HuH-7 (cell line): Measurements from ENCODE around the gene EPHB4.
"Not testable (repeated sequence)": the region's sequence is repeated elsewhere in the genome, so short reads cannot be mapped to it uniquely, and the experiment has no call there.

ENCODE experiments used
- DNase-seq: peaks from one replicate; pipeline ENCODE4 v3.0.0; 2011; ENCODE audit warnings: low spot score

EPHB4 gene

GRCh38 chr7:100785878-100786277, 41.4 kb downstream of the EPHB4 start:
- no peak for DNase-seq

DNA sequence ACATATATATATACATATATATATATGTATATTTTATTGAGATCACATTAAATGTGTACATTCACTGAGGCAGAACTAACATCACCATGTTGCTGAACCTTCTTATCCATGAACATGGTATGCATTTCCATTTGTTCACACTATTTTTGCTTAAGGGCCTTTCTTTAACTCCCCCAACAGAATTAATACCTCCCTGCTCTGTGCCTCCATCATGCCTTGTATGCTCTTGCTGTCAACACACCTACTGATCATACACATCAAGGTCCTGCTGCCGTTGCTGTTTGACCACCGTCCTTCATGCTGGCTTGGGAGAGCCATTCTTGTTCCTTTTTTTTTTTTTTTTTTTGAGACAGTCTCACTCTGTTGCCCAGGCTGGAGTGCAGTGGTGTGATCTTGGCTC, 43.5 kb downstream of the EPHB4 start:
- no peak for DNase-seq

DNA sequence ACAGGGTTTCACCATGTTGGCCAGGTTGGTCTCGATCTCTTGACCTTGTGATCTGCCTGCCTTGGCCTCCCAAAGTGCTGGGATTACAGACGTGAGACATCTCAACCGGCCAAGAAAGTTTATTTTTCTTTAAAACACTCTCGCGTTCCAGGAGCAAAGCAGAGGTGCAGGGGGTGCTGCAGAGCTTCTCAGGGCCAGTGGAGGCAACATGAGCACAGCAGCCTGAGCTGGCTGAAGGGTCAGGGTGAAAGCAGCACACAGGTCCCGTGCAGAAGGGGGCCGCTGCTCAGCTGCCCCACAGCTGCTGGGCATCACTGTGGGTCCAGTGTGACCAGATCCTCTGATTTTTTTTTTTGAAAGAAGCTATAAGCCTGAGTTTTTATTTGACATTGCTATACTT, 46.1 kb downstream of the EPHB4 start:
- DNase-seq = no peak

GRCh38 chr7:100779359-100779758, 48.0 kb downstream of the EPHB4 start:
- no peak for DNase-seq

DNA sequence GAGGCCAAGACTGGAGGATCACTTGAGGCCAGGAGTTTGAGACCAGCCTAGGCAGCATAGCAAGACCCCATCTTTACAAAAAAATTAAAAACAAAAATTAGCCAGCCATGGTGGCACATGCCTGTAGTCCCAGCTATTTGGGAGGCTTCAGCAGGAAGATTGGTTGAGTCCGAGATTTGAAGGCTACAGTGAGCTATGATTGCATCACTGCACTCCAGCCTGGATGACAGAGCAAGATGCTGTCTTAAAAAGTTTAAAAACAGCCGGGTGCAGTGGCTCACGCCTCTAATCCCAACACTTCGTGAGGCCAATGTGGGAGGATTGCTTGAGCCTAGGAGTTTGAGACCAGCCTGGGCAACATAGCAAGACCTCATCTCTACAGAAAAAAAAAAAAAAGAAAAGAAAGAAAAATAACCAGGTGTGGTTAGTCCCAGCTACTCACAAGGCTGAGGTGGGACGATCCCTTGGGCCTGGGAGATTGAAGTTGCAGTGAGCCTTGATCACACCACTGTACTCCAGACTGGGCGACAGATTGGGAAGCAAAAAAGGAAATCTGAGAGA, 49.2 kb downstream of the EPHB4 start:
- no peak for DNase-seq

DNA sequence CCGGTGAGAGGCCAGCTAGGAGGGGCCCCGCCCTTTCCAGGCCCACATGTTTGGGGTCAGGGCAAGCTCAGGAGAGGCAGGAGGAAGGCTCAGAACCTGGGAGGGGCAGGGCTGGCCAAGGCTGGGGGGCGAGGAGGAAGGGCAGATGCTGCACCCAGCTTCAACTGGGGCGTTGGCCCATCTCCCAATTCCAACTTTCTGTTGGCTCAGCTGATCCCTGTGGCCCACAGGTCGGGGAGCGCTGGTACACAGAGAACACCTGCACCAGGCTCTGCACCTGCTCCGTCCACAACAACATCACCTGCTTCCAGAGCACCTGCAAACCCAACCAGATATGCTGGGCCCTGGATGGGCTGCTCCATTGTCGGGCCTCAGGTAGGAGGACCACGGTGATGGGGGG, 53.8 kb downstream of the EPHB4 start:
- DNase-seq = no peak

- DNase-seq = no peak
These were observed 58.5 kb downstream of the EPHB4 start for GRCh38 chr7:100768784-100769183.

DNA sequence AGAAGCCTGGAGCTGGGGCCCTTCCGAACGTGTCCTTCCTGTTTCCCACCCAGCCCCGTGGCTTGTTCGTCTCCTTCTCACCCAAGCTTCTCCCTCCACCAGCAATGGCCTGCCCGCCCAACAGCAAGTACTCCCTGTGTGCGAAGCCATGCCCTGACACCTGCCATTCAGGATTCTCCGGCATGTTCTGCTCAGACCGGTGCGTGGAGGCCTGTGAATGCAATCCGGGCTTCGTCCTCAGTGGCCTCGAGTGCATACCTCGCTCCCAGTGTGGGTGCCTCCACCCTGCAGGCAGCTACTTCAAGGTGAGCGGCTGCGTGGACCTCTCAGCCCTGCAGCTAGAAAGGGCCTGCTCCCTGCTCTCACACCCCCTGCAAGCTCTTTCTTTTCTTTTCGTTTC, 62.1 kb downstream of the EPHB4 start:
- DNase-seq = no peak

GRCh38 chr7:100764841-100765240, 62.5 kb downstream of the EPHB4 start:
- DNase-seq = no peak

GRCh38 chr7:100763556-100764140, 63.7 kb downstream of the EPHB4 start:
- no peak for DNase-seq

DNA sequence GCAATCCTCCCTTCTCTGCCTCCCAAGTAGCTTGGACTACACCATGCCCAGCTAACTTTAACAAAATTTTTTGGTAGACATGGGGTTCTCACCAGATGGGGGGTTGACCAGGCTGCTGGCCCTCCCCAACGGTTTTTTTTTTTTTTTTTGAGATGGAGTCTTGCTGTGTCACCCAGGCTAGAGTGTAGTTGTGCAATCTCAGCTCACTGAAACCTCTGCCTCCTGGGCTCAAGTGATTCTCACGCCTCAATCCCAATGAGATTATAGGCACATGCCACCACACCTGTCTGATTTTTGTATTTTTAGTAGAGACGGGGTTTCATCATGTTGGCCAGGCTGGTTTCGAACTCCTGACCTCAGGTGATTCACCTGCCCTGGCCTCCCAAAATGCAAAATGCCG, 64.5 kb downstream of the EPHB4 start:
- DNase-seq = not testable (repeated sequence)

GRCh38 chr7:100759357-100760171, 67.8 kb downstream of the EPHB4 start:
- no peak for DNase-seq

DNA sequence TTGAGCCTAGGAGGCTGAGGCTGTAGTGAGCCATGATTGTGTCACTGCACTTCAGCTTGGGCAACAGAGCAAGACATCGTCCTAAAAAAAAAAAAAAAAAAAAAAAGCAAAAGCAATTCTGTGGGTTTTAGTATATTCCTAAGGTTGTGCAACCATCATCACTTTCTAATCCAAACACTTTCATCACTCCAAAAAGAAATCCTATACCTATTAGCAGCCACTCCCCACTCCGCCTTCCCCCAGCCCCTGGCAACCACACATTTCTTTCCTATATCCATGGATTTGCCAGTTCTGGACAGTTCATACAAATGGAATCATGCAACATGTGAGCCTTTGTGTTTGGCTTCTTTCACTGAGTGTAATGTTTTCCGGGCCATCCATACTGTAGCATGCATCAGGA, 73.6 kb downstream of the EPHB4 start:
- no peak for DNase-seq

GRCh38 chr7:100752994-100753393, 74.3 kb downstream of the EPHB4 start:
- no peak for DNase-seq
